Caco-2 (cell line): Measurements from ENCODE around the gene VPS54. TPM values are rescaled to one million over a fixed set of nuclear protein-coding genes. Genes with fewer than 3 reads are reported as not detected.
"Not testable (repeated sequence)": the region's sequence is repeated elsewhere in the genome, so short reads cannot be mapped to it uniquely, and the experiment has no call there.

Source experiments
- BruUV-seq: library from RNA; stranded (reverse); fragments of 400-500 nt; replicated peaks from 2 replicates; lab custom pipeline; 2021; lab: Mats Ljungman, UMichigan
- CTCF ChIA-PET: fragments of 300-600 bp; sonication (Branson Sonifier 250); formaldehyde crosslinking; loops from one replicate; lab custom pipeline; 2022; ENCODE audit warnings: antibody characterized with exemption; lab: Charles Lee
- POLR2A ChIA-PET: fragments of 300-600 bp; sonication (Branson Sonifier 250); formaldehyde crosslinking; loops from one replicate; lab custom pipeline; 2022; ENCODE audit warnings: antibody characterized with exemption; lab: Charles Lee
- DNase-seq, 2 experiments: peaks; one replicate each; pipeline versions ENCODE4 v3.0.0 to v3.0.0-alpha.2; 2020 to 2022
- H3K27me3 ChIP-seq: replicated peaks from 2 replicates; pipeline ENCODE4 v1.6.0; 2011; ENCODE audit warnings: low read length; ENCODE audit not compliant: control insufficient read depth, insufficient read depth
- H3K36me3 ChIP-seq: 2 replicates; pipeline ENCODE4 v1.5.1; 2011; ENCODE audit warnings: low read length; ENCODE audit not compliant: control insufficient read depth, insufficient read depth
- H3K4me1 ChIP-seq: fragments of 250-450 bp; sonication (Bioruptor Pico); 2 replicates; pipeline ENCODE4 v1.5.1; 2020; ENCODE audit warnings: mild to moderate bottlenecking
- H3K4me3 ChIP-seq: 2 replicates; pipeline ENCODE4 v1.5.1; 2011; ENCODE audit warnings: low read depth, mild to moderate bottlenecking, control low read depth, low read length
- H3K9me3 ChIP-seq: fragments of 250-450 bp; sonication (Bioruptor Pico); 2 replicates; pipeline ENCODE4 v1.5.1; 2020; ENCODE audit warnings: mild to moderate bottlenecking, moderate library complexity
- H3K27ac Mint-ChIP-seq: one replicate; pipeline ENCODE4 v1.8.0; 2022; ENCODE audit warnings: mixed read lengths; ENCODE audit not compliant: unreplicated experiment
- H3K27me3 Mint-ChIP-seq: one replicate; pipeline ENCODE4 v1.8.0; 2022; ENCODE audit warnings: mixed read lengths; ENCODE audit not compliant: insufficient read depth, unreplicated experiment
- H3K36me3 Mint-ChIP-seq: one replicate; pipeline ENCODE4 v1.8.0; 2022; ENCODE audit warnings: mild to moderate bottlenecking, mixed read lengths; ENCODE audit not compliant: insufficient read depth, unreplicated experiment
- H3K4me1 Mint-ChIP-seq: one replicate; pipeline ENCODE4 v1.8.0; 2022; ENCODE audit warnings: low read depth, mixed read lengths; ENCODE audit not compliant: unreplicated experiment
- H3K4me3 Mint-ChIP-seq: one replicate; pipeline ENCODE4 v1.8.0; 2022; ENCODE audit warnings: mild to moderate bottlenecking, moderate library complexity, mixed read lengths; ENCODE audit not compliant: unreplicated experiment
- H3K9me3 Mint-ChIP-seq: one replicate; pipeline ENCODE4 v1.8.0; 2022; ENCODE audit warnings: mixed read lengths; ENCODE audit not compliant: unreplicated experiment
- intact Hi-C: fragments of 100-400 bp; cut with micrococcal nuclease; formaldehyde crosslinking; loops from one replicate; pipeline ENCODE4 v1.10.0; 2022; ENCODE audit not compliant: unreplicated experiment
- total RNA-seq: library from RNA; stranded (reverse); gene quantifications from 2 replicates; pipeline ENCODE4 v1.2.3, GENCODE V29; 2022
- TF ChIP-seq, protein P1 (sequence below), 2 experiments: fragments of 200-600 bp in 1 of 2; IDR thresholded peaks; 1 replicate in 1 of 2; 2 replicates in 1 of 2; pipeline versions ENCODE4 v1.5.1 to v1.8.0; 2011 to 2022; ENCODE audit warnings: antibody characterized with exemption in 1 of 2, control low read depth in 1 of 2, inconsistent platforms in 1 of 2, low read depth in 1 of 2, low read length in 1 of 2, mild to moderate bottlenecking in 1 of 2, moderate library complexity in 1 of 2; ENCODE audit not compliant: insufficient read depth in 1 of 2, severe bottlenecking in 1 of 2, unreplicated experiment in 1 of 2

The VPS54 gene
- total RNA-seq, 1 experiment from 2014 or later: 28.5 TPM

DNA sequence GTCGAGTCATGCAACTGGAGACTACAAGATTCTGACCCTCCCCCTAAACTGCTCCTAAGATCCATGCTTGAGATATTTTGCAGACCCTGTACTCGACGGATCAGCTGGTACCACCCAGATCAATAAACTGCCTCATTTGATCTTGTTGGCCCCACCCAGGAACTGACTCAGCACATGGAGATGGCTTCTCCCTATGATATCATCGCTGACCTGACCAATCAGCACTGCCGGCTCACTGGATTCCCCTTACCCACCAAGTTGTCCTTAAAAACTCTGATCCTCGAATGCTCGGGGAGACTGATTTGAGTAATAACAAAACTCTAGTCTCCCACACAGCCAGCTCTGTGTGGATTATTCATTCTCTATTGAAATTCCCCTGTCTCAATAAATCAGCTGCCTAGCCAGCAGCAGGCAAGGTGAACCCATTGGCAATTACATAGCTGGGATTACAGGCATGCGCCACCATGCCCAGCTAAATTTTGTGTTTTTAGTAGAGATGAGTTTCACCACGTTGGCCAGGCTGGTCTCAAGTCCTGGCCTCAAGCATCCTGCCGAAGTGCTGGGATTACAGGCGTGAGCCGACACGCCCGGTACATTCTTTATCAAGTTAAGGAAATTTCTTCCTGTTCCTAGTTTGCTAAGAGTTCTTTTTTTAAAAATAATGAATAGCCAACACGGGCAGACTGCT is 43.6 kb downstream of the VPS54 start:
- Mint-ChIP-seq H3K27ac (no peak overlapping the region), H3K36me3 (peaks cover 36% of the 10 kb centered on the region), H3K27me3 (no peaks in the 10 kb centered on the region), H3K4me1 (no peaks in the 10 kb centered on the region), H3K4me3 (no peak overlapping the region), H3K9me3 (no peaks in the 10 kb centered on the region)
- POLR2A ChIA-PET: no interaction called here
- DNase-seq: no peak
- TF ChIP-seq, protein P1, sequence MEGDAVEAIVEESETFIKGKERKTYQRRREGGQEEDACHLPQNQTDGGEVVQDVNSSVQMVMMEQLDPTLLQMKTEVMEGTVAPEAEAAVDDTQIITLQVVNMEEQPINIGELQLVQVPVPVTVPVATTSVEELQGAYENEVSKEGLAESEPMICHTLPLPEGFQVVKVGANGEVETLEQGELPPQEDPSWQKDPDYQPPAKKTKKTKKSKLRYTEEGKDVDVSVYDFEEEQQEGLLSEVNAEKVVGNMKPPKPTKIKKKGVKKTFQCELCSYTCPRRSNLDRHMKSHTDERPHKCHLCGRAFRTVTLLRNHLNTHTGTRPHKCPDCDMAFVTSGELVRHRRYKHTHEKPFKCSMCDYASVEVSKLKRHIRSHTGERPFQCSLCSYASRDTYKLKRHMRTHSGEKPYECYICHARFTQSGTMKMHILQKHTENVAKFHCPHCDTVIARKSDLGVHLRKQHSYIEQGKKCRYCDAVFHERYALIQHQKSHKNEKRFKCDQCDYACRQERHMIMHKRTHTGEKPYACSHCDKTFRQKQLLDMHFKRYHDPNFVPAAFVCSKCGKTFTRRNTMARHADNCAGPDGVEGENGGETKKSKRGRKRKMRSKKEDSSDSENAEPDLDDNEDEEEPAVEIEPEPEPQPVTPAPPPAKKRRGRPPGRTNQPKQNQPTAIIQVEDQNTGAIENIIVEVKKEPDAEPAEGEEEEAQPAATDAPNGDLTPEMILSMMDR (IDR thresholded peaks at IDR 0.05; ENCODE audit: insufficient read depth in 1 of 2, low read depth in 1 of 2, low read length in 1 of 2, severe bottlenecking in 1 of 2, unreplicated experiment in 1 of 2): no peak
- Histone ChIP-seq H3K4me1 (no peaks in the 10 kb centered on the region), H3K36me3 (no peaks in the 10 kb centered on the region; the same call in 1 of the 2 replicates), H3K27me3 (no peaks in the 10 kb centered on the region), H3K9me3 (no peaks in the 10 kb centered on the region), H3K4me3 (no peak overlapping the region)
- intact Hi-C loops: no loop called here
- CTCF ChIA-PET: interaction anchor here (0.6 kb wide), 1 partner anchor 48 kb away, joined by 3 read pairs; no protein-coding TSS in a partner anchor
- BruUV-seq: no TSS peak

DNA sequence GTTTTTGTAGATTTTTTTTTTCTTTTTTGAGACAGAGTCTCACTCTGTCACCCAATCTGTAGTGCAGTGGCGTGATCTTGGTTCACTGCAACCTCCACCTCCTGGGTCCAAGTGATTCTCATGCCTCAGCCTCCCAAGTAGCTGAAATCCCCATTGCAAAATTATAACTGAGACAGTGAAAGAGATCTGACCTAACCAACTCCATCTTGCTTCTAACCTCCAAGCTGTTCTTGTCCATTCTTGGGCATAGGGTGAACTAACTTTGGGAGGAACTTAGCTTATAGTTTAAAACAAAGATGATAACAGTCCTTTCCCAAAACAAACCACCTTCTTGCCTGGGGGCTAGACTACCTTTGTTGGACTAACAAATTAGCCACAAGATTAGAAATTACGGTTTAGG is 44.2 kb downstream of the VPS54 start:
- H3K4me1 Mint-ChIP-seq, POLR2A ChIA-PET, H3K27ac Mint-ChIP-seq, H3K4me3 ChIP-seq, intact Hi-C loops, H3K4me1 ChIP-seq, DNase-seq, BruUV-seq, H3K9me3 ChIP-seq, H3K27me3 ChIP-seq, H3K36me3 ChIP-seq, H3K9me3 Mint-ChIP-seq, H3K27me3 Mint-ChIP-seq, CTCF ChIA-PET, H3K4me3 Mint-ChIP-seq: not testable (repeated sequence)
- H3K36me3 Mint-ChIP-seq: peaks cover 31% of the 10 kb centered on the region

DNA sequence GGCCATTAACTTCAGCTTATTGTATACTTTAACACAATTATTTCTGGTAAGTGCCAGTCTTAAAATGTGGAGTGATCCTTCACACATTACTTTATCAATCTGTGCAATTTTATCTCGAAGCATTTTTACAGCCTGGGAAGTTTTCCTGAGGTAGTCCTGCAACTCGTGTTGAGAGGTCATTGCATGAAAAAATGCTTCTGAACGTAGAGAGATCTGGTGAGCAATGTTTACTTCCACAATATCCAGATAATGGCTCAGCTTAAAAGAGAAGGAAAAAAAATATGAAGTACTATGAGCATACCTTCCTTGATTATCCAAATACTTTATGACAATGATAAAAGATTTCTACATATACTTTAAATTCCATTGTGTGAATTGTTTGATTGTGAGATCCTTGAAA is 57.0 kb downstream of the VPS54 start:
- no peak for DNase-seq
- Mint-ChIP-seq H3K27me3 (no peaks in the 10 kb centered on the region), H3K4me1 (peaks cover 10% of the 10 kb centered on the region), H3K9me3 (no peaks in the 10 kb centered on the region), H3K27ac (no peak overlapping the region), H3K36me3 (peaks cover 21% of the 10 kb centered on the region), H3K4me3 (no peak overlapping the region)
- ChIA-PET POLR2A (no interaction called here), CTCF (no interaction called here)
- no TSS peak for BruUV-seq
- intact Hi-C loops: no loop called here
- TF ChIP-seq, protein P1 (IDR thresholded peaks at IDR 0.05; ENCODE audit: insufficient read depth in 1 of 2, low read depth in 1 of 2, low read length in 1 of 2, severe bottlenecking in 1 of 2, unreplicated experiment in 1 of 2): no peak
- no peaks in the 10 kb centered on the region for H3K36me3 ChIP-seq
- peaks cover 11% of the 10 kb centered on the region; the same call in 1 of the 2 replicates for H3K4me1 ChIP-seq
- H3K9me3 ChIP-seq: no peaks in the 10 kb centered on the region
- H3K4me3 ChIP-seq: no peak overlapping the region
- no peaks in the 10 kb centered on the region for H3K27me3 ChIP-seq
